ENCODE data around the gene KMT2D.

KMT2D gene

DNA sequence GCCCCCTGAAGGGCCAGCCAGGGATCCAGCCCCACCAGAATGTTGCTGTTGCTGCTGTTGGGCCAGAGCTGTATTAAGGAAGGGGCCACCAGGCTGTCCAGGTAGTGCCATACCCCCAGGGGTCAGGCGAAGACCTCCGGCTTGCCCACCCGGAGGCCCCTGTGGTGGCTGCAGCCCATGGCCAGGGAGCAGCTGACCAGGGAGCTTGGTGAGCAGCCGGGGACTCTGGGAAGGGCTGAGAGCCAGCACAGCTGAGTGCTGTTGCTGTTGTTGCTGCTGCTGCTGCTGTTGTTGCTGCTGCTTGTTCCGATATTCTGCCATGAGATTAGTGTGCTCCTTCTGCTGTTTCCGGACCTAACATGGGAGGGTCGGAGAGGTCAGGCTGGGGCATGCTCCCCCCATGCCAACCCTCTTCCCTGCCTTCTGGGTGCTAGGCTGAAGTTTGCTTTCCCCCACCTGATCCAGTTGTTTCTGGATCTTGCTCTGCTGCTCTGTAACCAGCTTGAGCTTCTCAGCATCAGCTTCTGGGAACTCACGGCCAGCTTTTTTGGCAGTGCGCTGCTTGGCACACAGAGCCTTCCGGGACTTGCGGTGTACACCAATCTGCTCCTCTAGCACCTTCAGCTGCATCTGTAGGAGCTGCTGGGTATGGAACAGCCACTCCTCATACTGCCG, 26.8 kb downstream of the KMT2D start:
- DNase-seq (ENCODE audit: low read depth) = no peak

DNA sequence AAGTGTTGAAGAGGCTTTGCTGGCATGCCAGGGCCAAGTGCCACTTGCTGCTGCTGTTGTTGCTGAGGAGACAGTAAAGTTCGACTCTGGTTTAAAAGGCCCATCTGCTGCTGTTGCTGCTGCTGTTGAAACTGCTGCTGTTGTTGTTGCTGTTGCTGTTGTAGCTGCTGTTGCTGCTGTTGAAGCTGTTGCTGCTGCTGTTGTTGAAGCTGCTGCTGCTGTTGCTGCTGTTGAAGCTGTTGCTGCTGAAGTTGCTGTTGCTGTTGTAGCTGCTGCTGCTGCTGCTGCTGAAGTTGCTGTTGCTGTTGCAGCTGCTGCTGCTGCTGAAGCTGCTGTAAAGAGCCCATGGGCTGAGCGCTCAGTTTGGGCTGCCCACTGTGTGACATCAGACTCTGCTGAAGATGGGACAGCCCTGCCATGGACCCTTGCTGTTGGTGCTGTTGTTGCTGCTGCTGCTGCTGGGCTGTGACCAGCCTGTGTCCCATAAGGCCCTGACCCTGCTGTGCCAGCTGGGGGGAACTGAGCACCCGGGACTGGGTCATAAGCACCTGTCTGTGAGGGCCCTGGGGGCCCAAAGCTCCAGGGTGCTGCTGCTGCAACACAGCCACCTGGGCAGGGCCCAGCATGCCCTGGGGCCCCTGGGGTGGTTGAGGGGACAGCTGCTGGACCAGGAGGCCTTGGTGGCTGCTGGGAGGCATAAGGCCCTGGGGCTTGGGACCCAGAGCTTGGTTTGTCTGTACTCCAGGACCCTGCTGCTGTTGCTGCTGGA, 27.7 kb downstream of the KMT2D start:
- DNase-seq (ENCODE audit: low read depth) = no peak

DNA sequence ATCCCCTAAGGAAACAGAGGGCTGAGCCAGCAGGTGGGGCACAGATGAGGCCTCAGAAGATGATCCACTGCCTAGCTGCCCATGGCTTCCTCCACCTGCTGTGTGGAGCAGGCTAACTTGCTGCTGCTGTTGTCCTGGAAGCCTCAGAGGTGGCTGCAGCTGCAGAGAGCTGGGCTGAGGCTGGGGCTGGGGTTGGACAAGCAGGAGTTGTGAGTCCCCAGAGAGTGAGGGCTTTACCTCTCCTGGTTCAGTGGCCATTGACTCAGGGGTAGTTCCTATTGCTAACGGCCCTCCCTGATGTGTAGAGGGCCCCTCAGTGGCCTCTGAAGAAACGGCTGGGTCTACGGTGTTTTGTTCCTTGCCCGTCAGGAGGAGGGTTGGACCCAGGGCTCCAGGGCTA, 28.3 kb downstream of the KMT2D start:
- no peak for DNase-seq (ENCODE audit: low read depth)

DNA sequence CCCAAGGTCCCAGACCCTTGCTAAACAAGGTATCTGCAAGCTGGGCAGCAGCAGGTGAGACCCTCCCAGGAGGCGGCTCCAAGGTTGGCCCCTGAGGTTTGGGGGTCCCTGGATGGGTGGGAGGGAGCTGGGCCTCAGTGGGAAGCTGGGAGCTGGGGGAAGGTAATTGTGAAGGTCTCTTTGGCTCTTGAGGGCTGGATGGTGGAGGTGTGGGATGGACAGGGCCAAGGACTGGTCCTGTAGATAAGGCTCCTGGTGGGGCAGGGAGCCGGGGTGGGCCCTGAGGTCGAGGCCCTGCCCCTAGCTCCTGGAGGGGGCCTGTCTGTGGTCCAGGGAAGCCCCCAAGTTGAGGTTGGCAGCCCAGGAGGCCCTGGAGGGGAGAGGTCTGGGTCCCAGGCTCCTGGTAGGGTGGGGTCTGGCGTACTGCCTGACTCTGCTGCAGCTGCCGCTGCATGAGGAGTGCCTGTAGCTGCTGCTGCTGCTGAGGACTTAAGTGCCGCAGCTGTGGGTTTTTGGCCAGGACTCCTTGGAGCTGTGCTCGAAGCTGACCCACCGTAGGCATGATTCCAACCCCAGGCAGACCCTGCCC, 28.9 kb downstream of the KMT2D start:
- DNase-seq (ENCODE audit: low read depth) = no peak

DNA sequence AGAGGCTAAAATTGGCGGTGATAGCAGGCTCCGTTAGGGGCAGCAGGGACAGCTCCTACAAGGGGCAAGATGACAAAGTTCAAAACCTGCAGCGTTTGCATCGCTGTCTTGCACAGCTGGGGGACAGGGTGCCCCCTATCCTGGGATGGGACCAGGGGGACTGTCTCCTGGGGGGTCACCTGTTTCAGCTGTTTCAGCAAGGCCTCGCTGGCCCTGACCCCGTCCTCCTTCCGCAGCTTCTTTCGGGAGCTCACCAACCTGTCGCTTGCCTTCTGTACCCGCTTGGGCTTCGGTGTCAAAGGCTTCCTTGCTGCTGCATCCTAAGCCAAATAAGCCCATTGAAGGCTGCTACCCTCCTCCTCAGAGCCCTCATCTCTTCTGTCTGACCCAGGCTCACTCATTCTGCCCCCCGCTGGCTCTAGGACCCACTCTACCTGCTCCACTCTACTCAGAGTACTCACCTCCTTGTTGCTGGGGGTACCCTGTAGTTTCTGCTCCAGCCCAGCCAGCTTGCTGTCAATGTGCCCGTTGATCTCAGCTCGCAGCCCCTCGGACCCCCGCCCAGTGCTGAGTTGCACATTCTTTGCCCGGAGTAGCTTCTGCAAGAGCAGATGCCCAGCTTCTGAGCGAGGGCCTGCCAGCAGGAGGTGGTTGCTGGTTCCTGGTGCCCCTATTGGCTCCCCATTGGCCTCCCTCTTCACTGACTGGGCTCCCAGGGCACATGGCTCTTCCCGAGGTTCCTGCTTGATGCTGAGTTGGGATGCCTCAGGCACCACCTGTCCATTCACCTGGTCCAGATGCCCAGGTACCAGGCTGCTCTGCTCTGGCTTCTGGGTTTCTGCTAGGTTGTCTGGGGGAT, 29.7 kb downstream of the KMT2D start:
- no peak for DNase-seq (ENCODE audit: low read depth)

DNA sequence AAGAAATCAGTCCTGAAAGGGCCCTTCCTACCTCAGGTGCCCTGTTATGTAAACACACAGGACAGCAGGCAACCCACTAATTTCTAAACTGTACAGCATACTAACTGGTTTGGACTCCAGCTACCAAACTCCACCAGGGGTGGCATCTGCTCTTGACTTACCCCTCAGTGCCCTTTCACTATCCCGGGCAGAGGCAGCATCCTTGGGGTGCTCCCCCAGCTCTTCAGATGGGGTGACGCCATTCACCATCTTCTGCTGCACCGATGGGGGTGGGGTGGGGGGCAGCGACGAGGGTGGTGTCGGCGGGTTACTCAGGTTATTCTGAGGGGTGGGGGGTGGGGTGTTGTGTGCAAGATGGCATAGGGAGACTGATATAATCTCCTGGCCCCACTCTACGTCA, 30.5 kb downstream of the KMT2D start:
- DNase-seq (ENCODE audit: low read depth) = no peak

DNA sequence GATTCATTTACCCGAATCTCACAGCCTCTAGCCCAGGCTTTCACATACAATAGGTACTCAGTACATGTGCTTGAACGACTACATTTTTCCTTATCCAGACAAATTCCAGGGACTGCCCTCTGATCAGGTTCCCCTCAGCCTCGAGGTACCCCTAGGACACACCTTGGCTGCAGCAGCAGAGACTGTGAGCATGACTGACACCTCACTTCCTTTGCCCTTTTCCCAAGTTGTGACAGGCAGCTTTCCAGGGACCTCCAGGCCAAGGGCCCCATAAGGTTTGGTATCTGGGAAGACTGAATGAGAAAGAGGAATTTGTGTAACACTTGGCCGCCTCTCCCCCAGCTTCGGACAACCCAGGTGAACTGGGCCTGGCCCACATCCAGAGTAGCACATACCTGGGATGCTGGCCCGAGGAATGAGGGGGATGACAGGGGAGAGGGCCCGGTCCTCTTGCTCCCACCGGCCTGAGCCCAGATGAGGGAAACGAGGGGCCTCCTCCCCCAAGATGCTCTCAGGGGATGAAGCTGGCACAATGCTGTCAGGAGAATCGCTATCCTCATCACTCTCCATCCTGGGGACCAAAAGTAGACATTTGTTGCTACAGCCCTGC, 31.8 kb downstream of the KMT2D start:
- DNase-seq (ENCODE audit: low read depth) = no peak

DNA sequence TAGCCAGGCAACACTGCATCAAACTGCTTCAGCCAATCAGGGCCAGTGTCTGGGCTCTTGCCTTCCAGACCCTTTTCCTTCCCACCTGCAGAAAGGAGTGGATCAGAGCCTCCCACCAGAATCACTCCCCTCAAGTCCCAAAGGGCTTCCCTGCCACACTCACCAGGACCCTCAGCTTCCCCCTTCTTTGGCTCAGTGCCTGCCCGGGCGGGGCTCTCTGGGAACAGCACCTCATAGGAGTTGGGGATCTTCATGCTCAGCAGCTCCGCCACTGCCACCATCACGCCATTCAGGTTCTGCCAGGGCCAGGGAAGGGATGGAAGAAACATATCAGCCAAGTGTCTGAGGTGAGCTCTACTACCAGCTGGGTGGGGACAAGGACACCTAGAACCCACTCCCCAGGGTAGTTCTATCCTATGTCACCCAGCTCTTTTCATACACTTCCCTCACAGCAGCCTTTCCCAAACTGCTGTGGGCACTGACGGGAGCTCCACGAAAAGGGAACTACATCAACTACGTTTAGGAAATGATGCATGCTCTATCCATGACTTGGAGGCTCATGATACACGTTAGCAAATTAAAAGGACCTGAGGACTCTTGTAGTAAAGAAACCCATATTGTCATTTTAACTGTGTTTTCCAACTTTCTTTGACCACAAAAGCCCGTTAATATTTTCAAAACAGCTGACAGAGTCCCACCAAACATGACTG, 32.6 kb downstream of the KMT2D start:
- DNase-seq (ENCODE audit: low read depth) = no peak

DNA sequence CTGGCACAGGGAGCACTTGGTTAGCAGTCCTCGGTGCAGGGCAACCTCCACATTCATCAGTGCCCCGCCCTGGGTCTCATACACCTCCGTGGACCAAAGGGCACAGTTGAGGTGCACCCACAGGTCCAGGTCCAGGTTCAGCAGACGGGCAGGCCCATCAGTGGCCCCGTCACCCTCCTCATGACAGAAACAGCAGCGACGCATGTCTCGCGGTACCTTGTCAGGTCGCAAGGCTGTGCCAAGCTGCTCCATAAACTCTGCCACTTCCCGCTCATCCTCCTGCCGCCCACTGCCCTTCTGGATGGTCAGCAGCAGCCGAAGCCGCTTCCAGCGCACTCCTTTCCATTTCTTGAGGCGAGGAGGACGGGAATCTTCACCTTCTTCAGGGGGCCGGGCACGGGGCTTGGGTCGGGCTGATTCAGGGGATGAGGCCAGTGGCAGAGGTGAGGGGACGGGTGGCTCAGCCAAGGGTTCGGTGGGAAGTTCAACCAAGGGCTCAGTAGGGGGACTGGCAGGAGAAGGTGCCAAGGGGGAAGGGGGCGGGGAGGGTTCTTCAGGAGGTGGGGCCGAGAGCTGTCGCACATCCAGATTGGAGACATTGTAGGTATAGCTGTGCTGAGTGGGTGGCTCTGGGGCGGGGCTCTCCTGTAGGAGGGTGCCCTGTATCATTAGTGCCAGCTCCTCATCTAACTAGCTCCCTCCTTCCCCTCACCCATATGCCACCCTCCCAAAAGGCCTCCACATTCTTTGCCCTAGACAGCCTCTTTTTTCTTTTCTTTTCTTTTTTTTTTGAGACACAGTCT, 33.7 kb downstream of the KMT2D start:
- DNase-seq (ENCODE audit: low read depth) = no peak

DNA sequence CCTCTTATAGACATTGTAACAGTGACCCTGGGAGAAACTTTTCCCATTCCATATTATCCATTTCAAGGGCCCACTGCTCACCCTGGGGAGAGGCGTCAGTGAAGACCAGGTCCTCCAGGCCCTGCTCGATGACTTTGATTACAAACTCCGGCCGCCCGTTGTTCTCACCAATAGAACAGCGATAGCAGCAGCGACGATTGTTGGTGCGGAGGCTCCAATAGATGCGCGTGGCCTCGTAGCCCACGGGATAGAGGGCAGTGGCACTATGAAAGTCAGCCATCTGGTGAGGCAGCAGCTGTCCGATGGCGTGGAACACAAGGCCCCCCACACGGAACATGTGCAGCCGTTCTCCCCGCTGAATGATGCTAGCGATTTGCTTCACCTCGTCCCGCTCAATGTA, 34.5 kb downstream of the KMT2D start:
- no peak for DNase-seq (ENCODE audit: low read depth)

DNA sequence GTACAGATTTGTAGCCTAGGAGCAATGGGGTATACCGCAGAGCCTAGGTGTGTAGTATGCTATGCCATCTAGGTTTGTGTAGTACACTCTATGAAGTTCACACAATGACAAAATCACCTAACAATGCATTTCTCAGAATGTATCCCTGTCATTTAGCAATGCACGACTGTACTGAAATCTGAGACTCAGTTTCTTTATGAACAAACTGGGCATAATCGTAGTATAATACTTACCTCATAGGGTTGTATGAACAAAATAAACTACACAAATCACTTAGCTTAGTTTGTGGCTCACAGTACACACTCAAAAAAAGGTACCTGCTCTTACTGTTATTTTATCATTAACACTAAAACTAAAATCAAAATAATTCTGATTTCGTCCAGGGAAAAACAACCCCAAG, 35.1 kb downstream of the KMT2D start:
- no peak for DNase-seq (ENCODE audit: low read depth)

DNA sequence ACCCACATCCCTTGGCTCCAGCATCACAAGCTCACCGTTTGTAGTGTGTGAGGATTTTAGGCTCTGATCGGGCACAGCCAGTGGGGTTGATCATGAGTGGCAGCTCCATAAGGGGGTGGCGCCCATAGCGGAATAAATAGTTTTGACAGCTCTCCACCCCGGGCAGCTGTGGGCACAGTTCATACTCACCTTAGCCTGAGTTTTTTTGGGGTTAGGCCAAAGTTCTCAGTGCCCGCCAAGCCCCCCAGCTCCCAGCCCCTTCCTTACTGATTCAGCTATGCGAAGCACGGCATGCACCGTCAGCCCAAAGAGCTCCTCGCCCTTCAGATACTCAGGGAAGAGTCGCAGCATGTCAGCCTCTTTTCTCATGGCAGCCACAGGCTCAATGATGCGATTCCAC, 36.1 kb downstream of the KMT2D start:
- no peak for DNase-seq (ENCODE audit: low read depth)

DNA sequence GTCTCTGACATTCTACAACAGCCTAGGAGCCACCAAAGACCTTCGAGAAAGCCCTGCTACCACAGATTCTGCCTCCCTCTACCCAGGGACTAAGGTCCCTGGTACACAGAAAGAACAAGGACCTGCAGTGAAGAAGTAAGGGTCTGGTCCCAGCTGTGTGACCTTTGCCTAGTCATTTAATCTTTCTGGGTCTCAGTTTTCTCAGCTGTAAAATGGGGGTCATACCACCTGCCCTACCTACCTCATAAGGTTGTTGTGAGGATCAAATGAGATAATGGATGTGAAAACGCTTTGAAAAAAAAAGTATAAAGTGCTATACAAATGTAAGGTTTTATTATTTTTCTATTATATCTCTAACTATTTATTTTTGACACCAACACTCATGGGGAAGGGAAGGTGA, 36.8 kb downstream of the KMT2D start:
- DNase-seq (ENCODE audit: low read depth) = no peak

DNA sequence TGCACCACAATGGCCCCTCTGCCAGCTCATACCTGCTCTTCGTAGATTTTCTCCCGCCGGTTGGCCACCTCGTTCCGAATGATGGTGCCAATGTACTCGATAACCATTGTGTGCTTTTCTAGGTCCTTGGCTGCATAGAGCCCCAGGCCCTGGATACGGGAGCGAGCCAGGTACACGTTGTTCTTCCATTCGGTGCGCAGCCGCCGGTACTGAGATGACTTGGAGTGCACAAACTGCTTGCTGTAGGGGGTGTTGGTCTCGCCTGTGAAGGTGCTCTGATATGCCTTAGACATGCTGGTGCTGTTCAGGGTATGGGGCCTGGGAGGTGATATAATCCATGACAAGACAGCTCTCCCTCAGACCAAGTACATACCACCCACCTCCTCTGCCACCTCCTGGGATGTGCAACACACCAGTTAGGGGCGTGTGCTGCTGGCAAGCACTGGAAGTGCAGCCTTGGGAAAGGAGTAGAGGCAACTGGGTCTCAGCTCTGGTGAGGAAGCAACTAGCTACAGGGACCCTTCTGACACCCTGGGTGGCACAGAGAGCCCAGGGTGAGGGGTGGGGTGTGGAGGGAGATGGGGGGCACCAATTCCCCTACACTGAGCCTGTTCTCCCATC, 37.9 kb downstream of the KMT2D start:
- DNase-seq (ENCODE audit: low read depth) = no peak

DNA sequence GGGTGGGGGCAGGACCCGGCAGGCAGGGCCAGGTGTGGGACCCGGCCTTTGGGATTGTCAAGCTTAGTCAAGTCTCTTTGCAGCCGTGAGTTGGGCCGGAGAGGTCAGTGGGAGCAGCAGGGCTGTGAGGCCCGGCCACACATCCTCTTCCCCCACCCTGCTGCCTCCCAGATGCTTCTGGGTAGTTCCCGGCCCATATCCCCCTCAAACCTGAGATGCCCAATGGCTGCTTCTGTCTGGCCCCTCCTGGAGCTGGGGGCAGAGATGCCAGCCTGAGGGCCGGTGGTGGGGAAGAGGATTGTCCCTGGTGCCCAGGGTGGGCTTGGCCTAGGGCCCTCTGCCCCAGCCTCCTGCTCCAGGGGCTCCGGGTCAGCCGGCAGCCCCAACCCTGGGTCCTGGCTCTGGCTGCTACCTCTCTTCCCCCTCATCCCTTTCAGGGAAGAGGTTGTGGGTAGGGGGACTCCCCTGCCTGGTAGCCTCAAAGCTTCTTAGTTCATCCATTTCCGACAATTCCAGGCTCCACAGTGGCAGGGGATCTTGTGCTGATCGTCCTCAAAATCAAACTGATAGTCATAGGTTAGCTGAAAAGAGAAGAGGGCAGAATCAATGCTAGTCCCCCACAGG, 39.2 kb downstream of the KMT2D start:
- DNase-seq (ENCODE audit: low read depth) = no peak

DNA sequence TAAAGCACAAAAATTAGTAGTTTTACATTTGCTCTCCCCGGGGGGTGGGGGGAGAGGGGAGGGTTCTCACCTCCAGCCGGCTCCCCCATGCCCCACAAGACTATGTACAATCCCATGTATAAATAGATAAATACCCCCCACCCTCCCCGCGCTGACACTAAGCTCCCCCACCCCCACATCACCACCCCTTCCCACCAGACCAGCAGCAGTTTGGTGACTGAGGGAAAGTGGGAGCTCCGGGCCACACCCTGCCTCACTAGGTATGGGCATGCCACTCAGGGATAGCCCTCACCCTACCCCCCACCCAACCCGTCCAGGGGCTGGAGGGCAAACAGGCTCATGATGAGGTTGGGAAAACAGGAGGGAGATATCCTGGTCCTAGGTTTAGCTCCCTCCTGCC, 40.2 kb downstream of the KMT2D start:
- DNase-seq (ENCODE audit: low read depth) = no peak

DNA sequence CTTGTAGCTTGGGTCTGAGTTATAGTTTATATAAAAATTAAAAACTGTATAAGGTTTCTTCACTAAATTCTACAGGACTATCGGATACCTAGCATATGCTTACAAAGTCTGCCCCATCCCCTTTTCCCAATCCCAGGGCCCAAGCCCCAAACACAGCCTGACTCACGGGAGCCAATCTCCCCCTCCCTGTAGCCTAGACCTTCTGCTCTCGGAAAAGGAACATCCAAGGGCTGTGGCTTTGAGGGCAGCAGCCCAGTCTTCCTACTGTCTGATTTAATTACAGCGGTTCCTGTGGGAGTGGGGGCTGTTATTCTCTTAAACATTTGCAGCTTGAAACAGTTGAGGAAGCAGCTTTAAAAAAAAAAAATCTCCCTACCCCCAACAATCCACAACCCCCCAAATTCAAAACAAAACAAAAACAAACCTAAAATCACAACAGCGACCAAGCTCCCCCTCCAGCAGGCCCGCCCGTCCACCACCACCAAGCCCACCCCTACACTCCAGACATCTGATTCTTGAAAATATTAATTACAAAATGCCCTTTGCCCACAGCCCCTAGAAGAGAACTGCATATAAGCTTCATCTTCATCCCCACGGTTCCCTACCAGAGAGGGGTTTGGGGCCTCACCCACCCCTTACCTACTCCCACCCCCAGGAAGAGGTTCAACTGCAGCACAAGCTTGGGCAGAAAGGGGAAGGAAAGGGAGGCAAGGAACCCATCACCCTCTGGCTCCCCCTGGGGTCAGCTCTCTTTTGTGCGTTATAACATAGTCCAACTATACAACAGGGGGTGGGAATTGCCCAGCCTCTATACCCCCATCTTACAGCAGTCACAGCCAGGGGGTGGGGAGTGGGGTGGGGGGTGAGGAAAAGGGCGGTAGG, 40.9 kb downstream of the KMT2D start:
- DNase-seq (ENCODE audit: low read depth) = no peak

DNA sequence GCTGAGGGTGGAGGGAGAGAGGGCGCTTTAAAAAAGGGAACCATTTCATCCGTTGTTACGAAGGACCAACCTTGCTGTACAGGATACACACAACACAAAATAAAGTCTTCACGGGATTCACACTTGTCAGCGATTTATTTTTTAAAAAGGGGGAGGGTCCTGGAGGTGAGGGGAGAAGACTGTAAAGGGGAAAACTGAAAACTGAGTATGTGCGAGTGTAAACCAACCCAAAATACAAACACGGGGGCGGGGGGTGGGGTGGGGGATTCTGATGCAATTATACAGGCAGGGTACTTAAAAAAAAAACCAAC, 41.5 kb downstream of the KMT2D start:
- DNase-seq (ENCODE audit: low read depth) = no peak

Measured in stimulated activated CD4-positive, alpha-beta T cell treated with anti-CD3 and anti-CD28 coated beads, Interleukin-2, amount 100 ng/mL, for 4 hours (primary cell).